Fibroblast of the aortic adventitia (primary cell): Measurements from ENCODE around the gene TCTA. TPM values are rescaled to one million over a fixed set of nuclear protein-coding genes. Genes with fewer than 3 reads are reported as not detected.
"Not testable (repeated sequence)": the region's sequence is repeated elsewhere in the genome, so short reads cannot be mapped to it uniquely, and the experiment has no call there.

Source experiments
- DNase-seq: peaks from one replicate; pipeline ENCODE4 v3.0.0-alpha.2; 2010; ENCODE audit warnings: low read depth
- H3K4me3 ChIP-seq: 2 replicates; pipeline ENCODE4 v1.5.1; 2011; ENCODE audit warnings: low read depth, mild to moderate bottlenecking, control low read depth, low read length, moderate library complexity
- total RNA-seq: library from RNA; depleted of rRNA; stranded (reverse); fragments of >200 nt; gene quantifications from 2 replicates; pipeline ENCODE4 v1.2.3, GENCODE V29; 2012; ENCODE audit warnings: low replicate concordance
- TF ChIP-seq, protein P1 (sequence below): IDR thresholded peaks from 2 replicates; pipeline ENCODE4 v1.5.1; 2011; ENCODE audit warnings: mild to moderate bottlenecking, low read length, control low read depth, inconsistent platforms; ENCODE audit not compliant: insufficient read depth

Gene TCTA
- total RNA-seq, 1 donor, result 22.7 TPM

DNA sequence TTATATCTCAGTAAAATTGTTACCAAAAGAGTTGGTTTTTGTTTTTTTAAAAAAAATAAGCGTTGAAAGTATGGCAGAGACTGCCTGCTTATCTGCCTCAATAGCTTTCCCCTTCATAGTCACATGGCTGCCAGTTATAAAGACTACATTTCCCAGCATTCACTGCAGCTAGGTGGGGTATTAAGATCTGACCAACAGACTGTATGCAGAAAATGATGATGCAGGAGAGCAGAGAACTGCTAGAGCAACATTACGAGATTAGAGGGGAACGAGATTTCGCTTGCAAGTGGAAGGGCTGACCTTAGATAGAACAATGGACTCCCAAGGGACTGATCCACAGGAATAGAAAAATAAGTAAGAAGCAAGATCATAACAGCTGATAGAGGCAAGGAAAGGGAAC is 14.8 kb upstream of the TCTA start:
- H3K4me3 ChIP-seq, result no peak overlapping the region
- TF ChIP-seq, protein P1, sequence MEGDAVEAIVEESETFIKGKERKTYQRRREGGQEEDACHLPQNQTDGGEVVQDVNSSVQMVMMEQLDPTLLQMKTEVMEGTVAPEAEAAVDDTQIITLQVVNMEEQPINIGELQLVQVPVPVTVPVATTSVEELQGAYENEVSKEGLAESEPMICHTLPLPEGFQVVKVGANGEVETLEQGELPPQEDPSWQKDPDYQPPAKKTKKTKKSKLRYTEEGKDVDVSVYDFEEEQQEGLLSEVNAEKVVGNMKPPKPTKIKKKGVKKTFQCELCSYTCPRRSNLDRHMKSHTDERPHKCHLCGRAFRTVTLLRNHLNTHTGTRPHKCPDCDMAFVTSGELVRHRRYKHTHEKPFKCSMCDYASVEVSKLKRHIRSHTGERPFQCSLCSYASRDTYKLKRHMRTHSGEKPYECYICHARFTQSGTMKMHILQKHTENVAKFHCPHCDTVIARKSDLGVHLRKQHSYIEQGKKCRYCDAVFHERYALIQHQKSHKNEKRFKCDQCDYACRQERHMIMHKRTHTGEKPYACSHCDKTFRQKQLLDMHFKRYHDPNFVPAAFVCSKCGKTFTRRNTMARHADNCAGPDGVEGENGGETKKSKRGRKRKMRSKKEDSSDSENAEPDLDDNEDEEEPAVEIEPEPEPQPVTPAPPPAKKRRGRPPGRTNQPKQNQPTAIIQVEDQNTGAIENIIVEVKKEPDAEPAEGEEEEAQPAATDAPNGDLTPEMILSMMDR, result no peak
- DNase-seq, result peak; percentile 73

DNA sequence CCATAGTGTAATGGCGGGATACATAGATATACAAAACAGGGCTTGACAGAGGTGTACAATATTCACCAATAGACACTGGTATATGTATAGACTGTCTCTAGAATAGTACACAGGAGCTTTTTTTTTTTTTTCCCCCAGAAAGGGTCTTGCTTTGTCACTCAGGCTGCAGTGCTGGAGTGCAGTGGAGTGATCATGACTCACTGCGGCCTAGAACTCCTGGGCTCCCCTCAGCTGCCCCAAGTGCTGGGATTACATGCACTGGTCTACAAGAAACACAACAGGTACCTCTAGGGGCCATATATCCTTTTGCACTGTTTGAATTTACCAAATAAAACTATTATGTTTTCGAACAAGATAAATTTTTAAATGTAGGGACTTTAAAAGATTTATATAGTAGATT is 12.8 kb upstream of the TCTA start:
- DNase-seq, result no peak
- TF ChIP-seq, protein P1, result no peak
- no peak overlapping the region for H3K4me3 ChIP-seq

DNA sequence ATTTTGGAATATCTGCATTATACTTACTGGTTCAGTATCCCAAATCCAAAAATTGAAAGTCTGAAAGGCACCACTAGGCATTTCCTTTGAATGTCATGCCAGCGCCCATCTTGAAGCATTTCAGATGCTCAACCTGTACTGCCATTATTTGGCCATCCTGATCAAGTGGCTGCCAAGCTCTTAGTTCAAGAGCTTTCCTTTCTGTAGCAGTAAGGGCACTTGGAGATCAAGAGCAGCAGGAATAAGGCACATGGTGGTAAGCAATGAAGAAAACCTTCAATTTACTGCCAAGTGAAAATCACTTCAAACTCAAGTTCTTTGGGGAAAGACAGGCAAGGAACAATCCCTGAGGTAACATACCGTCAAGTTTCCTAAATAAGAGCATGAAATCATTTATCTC is 10.5 kb upstream of the TCTA start:
- TF ChIP-seq, protein P1, result no peak
- H3K4me3 ChIP-seq, result no peak overlapping the region
- no peak for DNase-seq

DNA sequence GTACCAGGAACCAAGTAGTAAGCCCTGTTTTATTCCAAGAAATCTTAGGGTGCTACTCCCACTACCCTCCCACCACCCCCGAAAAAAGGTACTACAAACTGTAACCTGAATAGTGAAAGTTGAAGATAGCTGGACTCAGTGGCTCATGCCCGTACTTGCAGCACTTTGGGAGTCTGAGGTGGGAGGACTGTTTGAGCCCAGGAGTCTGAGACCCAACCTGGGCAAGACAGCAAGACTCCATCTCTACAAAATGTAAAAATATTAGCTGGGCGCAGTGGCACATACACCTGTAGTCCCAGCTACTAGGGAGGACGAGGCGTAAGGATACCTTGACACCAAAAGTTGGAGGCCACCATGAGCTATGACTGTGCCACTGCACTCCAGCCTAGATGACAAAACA is 8.3 kb upstream of the TCTA start:
- DNase-seq, result no peak
- H3K4me3 ChIP-seq, result no peak overlapping the region
- TF ChIP-seq, protein P1, result no peak

DNA sequence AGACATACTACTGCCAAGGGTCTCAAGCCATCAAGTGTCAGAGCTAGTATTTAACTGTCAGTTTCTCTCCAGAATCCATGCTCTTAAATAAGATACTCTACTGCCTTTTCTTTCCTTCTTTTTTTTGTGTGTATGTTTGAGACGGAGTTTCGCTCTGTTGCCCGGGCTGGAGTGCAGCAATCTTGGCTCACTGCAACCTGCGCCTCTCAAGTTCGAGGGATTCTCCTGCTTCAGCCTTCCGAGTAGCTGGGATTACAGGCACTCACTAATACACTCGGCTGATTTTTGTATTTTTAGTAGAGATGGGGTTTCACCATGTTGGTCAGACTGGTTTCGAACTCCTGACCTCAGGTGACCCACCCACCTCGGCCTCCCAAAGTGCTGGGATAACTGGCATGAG is 6.7 kb upstream of the TCTA start:
- H3K4me3 ChIP-seq, result not testable (repeated sequence)
- peak; percentile 19 for DNase-seq

DNA sequence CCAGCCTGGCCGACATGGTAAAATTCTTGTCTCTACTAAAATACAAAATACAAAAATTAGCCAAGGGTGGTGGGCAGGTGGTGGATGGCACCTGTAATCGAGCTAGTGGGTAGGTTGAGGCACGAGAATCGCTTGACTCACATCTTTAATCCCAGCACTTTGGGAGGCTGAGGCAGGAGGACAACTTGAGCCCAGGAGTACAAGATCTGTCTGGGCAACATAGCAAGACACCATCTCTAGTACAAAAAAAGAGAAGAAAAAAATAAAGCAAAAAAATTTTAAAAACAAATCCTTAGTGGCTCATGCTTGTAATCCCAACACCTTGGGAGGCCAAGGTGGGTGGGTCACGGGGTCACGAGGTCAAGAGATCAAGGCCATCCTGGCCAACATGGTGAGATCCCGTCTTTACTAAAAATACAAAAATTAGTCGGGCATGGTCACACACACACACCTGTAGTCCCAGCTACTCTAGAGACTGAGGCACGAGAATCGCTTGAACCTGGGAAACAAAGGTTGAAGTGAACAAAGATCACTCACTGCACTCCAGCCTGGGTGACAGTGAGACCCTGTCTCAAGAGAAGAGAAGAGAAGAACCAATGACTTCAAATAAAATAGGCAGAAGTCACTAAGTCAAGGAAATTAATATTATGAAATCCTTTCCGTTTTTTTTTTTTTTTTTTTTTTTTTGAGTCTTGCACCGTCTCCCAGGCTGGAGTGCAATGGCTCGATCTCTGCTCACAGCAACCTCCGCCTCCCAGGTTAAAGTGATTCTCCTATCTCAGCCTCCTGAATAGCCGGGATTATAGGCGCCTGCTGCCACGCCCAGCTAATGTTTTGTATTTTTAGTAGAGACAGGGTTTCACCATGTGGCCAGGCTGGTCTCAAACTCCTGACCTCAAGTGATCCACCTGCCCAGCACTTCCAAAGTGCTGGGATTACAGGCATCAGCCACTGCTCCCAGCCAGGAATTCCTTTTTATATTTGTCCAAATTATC is 5.4 kb upstream of the TCTA start:
- TF ChIP-seq, protein P1, result no peak
- no peak for DNase-seq
- no peak overlapping the region for H3K4me3 ChIP-seq

DNA sequence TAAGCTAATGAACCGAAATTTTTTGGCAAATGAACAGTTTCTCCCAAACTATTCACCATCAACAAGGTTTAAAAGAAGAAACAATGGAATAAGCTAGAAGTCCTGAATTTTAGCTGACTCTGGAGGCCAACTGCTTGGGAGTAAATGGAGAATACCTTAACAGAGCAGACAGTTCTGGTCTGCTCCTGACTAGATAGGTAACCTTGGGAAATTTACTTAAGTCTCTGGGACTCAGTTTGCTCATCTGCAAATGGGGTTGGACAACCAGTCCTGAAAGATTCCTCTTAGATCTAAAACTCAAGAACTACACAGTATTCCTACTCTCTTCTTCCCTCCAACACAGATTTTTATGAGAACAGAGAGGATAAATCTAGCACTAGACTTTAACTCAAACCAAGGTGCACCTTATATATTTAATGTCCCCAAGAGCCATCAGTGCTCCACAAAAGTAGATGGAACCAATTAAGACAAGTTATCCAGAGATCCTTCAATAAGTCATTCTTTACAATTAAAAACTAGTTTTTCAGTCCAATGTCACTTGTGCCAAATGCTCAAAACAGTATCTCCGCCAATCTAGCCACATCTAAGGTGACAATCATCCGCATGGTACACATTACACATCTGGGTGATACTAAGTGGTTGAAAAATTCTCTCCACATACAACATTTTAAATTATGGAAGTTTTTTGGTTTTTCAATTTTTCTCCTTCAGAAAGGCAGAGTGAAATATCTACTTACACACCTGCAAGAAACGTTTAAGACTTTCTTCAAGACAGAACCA is 2.0 kb upstream of the TCTA start:
- DNase-seq, result no peak
- TF ChIP-seq, protein P1, result no peak
- H3K4me3 ChIP-seq, result peak overlapping the region; percentile 81
